ENCODE results near the gene SLC17A9. TPM values are rescaled to one million over a fixed set of nuclear protein-coding genes. Genes with fewer than 3 reads are reported as not detected.

SLC17A9 gene
- total RNA-seq, 1 experiment from 2014 or later = 37.6 TPM

GRCh38 chr20:62935204-62935967 is 17.1 kb upstream of the SLC17A9 start:
- Histone ChIP-seq H3K27me3 (ENCODE audit: insufficient read depth, low read length) (no peaks in the 10 kb centered on the region), H2AFZ (ENCODE audit: low read depth, low read length, poor library complexity, severe bottlenecking) (no peak overlapping the region), H3K27ac (ENCODE audit: low read depth, low read length) (no peak overlapping the region), H4K20me1 (ENCODE audit: insufficient read depth) (peaks cover 22% of the 10 kb centered on the region; the same call in 1 of the 2 replicates), H3K36me3 (ENCODE audit: control insufficient read depth in 1 of 2, insufficient read depth in 2 of 2, low read length in 2 of 2) (peaks cover 9 to 28% of the 10 kb centered on the region in 2 experiments; a peak in 2 of 4 replicates), H3K9me2 (ENCODE audit: insufficient read depth) (no peaks in the 10 kb centered on the region), H3K4me3 (replicated peaks in 1 of 2; ENCODE audit: low read depth in 1 of 2, low read length in 2 of 2) (no peak overlapping the region), H3K4me2 (ENCODE audit: low read length) (peak overlapping the region; percentile 80), H3K9me3 (ENCODE audit: control insufficient read depth in 1 of 2, insufficient read depth in 1 of 2, low read depth in 1 of 2, low read length in 2 of 2) (no peaks in the 10 kb centered on the region), H3K9ac (ENCODE audit: low read length) (no peak overlapping the region), H3K79me2 (ENCODE audit: insufficient read depth, low read length) (peaks cover 94% of the 10 kb centered on the region), H3K4me1 (ENCODE audit: control insufficient read depth in 1 of 2, insufficient read depth in 2 of 2, low read length in 2 of 2) (peaks cover 10 to 41% of the 10 kb centered on the region in 2 experiments; a peak in 3 of 4 replicates)
- ATAC-seq (no peak), DNase-seq (ENCODE audit: low read depth, low spot score) (no peak)
- TF ChIP-seq CEBPB (IDR thresholded peaks at IDR 0.05; ENCODE audit: low read depth) (no peak), ZNF274 (IDR thresholded peaks at IDR 0.05; ENCODE audit: low read depth, low read length) (no peak), POLR2AphosphoS5 (IDR thresholded peaks at IDR 0.05; ENCODE audit: low read depth, low read length) (no peak), ZBTB33 (IDR thresholded peaks at IDR 0.05; ENCODE audit: extremely low read depth, insufficient replicate concordance, low read length) (no peak)
- no TSS peak for BruUV-seq (replicated peaks)
- intact Hi-C loops (cut with micrococcal nuclease) = no loop called here
- POLR2A ChIA-PET = no interaction called here
- CTCF ChIA-PET = no interaction called here
- RAD21 ChIA-PET (ENCODE audit: low non-redundant PET in 1 of 2, low total read pairs in 2 of 2, uncharacterized antibody in 2 of 2, unreplicated experiment in 2 of 2) = no interaction called here
